T47D (cell line): ENCODE results near the gene SZT2.

ENCODE experiments used
- DNase-seq, 2 experiments: peaks; one replicate each; pipeline versions ENCODE4 v3.0.0 to v3.0.0-alpha.2; 2011 to 2012; ENCODE audit warnings: low read depth in 1 of 2, low spot score in 1 of 2
- JUND ChIP-seq: IDR thresholded peaks from 2 replicates; pipeline ENCODE4 v1.6.1; 2012; ENCODE audit warnings: low read depth
- in situ Hi-C: cut with HindIII; loops from 2 replicates; pipeline ENCODE4 v1.10.0; 2016; ENCODE audit warnings: low sequenced_read_pairs, low pct_unique_long_range_greater_than_20kb

SZT2 gene

DNA sequence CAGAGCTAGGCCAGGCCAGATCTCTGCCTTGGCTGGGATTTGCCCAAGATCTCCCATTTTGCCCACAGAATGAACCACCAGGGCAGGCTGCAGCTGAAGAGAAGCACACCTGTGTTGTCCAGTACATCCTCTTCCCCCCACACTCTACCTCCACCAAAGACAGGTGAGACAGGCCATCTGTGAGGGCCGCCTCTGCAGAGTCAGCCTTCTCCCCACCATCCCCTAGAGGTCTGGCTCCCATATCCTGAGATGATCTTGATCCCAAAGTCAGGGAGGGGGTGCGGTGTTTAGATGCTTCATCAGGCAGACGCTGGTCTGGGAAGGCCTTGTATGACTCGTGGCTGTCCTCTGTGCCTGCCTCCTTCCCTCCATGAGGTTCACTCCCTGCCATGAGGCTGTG is 35.3 kb downstream of the SZT2 start:
- in situ Hi-C loops = no loop called here
- TF ChIP-seq JUND = no peak
- no peak for DNase-seq

GRCh38 chr1:43426221-43426620 is 36.5 kb downstream of the SZT2 start:
- in situ Hi-C loops = no loop called here
- no peak for DNase-seq
- no peak for TF ChIP-seq JUND

DNA sequence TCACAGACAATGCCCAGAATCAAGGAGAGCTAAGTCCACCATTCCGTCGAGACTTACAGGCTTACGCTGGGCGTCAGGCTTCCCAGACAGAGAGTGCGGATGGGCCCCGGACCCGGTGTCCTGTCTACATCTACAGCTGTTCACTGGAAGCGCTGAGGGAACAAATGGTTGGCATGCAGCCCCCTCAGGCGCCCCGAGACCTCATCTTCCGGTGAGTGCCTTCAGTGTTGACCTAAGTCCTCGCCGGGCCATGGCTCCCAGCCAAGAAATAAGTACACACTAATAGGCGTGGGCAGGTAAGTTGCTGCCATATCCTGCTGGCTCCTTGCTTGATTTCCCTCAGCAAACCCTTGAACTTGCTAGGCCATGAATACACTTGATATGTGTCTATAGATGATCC is 37.8 kb downstream of the SZT2 start:
- no peak for TF ChIP-seq JUND
- in situ Hi-C loops = no loop called here
- DNase-seq = no peak

DNA sequence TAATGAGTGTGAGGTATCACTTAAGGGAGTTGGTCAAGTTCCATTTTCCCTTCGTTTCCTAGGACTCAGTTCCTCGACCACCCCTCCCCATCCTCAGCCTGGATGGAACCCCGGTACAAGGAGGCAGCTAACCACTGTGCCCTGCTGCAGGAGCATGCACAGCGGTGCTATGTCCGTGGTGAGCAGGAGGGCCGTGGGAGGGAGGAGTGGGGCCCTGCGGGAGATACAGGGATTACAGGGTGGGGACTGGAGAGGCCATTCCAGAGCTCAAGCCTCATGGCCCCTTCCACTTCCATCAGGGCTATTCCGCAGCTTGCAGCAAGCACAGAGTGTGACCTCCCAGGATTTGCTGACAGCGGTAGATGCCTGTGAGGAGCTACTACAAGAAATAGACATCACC is 38.2 kb downstream of the SZT2 start:
- DNase-seq = no peak
- in situ Hi-C loops = no loop called here
- no peak for TF ChIP-seq JUND

GRCh38 chr1:43430831-43431230 is 41.1 kb downstream of the SZT2 start:
- TF ChIP-seq JUND = no peak
- no peak for DNase-seq
- in situ Hi-C loops = no loop called here

- TF ChIP-seq JUND = no peak
- in situ Hi-C loops = no loop called here
- no peak for DNase-seq
These were observed 42.0 kb downstream of the SZT2 start for GRCh38 chr1:43431676-43432075.

- DNase-seq = no peak
- in situ Hi-C loops = no loop called here
- no peak for TF ChIP-seq JUND
These were observed 42.6 kb downstream of the SZT2 start for GRCh38 chr1:43432171-43432860.

- in situ Hi-C loops = no loop called here
- TF ChIP-seq JUND = no peak
- no peak for DNase-seq
These were observed 43.2 kb downstream of the SZT2 start for GRCh38 chr1:43432907-43433306.

GRCh38 chr1:43434256-43434655 is 44.6 kb downstream of the SZT2 start:
- DNase-seq = no peak
- no peak for TF ChIP-seq JUND
- in situ Hi-C loops = no loop called here

GRCh38 chr1:43435146-43436145 is 45.7 kb downstream of the SZT2 start:
- DNase-seq = no peak
- TF ChIP-seq JUND = no peak
- in situ Hi-C loops = no loop called here

GRCh38 chr1:43436371-43436770 is 46.7 kb downstream of the SZT2 start:
- no peak for DNase-seq
- in situ Hi-C loops = no loop called here
- TF ChIP-seq JUND = no peak

- in situ Hi-C loops = no loop called here
- TF ChIP-seq JUND = no peak
- peak in 1 of 2 experiments; percentile 34 for DNase-seq
These were observed 47.6 kb downstream of the SZT2 start for GRCh38 chr1:43437031-43437973.

DNA sequence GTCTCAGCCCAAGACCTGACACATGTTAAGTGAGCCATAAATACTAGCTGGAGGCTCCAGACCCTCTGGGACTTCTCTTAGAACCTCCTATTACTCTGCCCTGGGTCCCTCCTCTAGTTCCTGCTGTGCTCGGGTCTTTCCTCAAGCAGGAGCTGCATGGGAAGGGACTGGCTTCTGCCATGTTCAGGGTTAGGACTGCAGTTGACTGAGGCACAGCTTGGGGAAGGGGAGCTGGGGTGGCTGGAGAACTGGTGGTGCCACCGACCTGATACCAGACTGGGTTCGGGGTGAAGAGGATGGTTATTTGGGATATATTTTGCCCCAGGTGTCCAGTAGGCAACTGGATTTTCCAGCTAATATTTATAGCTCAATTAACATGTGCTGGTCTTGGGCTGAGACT is 48.3 kb downstream of the SZT2 start:
- no peak for DNase-seq
- TF ChIP-seq JUND = no peak
- in situ Hi-C loops = no loop called here
